Activated B cell treated with CpG ODN at 0.5 μM for 24 hours (primary cell): ENCODE data around the gene UNC13B. TPM values are rescaled to one million over a fixed set of nuclear protein-coding genes. Genes with fewer than 3 reads are reported as not detected.

Source experiments
- ATAC-seq: fragments of 200-7000 bp; cut with Tn5 transposase; one replicate; pipeline ENCODE4 v1.10.0; 2021; ENCODE audit warnings: low read depth, mild to moderate bottlenecking, moderate library complexity
- CTCF ChIA-PET: fragments of 350-600 bp; sonication (Branson Sonifier 250); formaldehyde crosslinking; loops from one replicate; lab custom pipeline; 2021; ENCODE audit warnings: antibody characterized with exemption; lab: Charles Lee
- POLR2A ChIA-PET: fragments of 350-600 bp; sonication (Branson Sonifier 250); formaldehyde crosslinking; loops from one replicate; lab custom pipeline; 2021; ENCODE audit warnings: antibody characterized with exemption; lab: Charles Lee
- DNase-seq: peaks from one replicate; pipeline ENCODE4 v3.0.0; 2022
- H3K27ac Mint-ChIP-seq: one replicate; pipeline ENCODE4 v1.8.0; 2020; ENCODE audit warnings: mixed read lengths
- H3K27me3 Mint-ChIP-seq: one replicate; pipeline ENCODE4 v1.8.0; 2021; ENCODE audit warnings: mixed read lengths
- H3K36me3 Mint-ChIP-seq: one replicate; pipeline ENCODE4 v1.8.0; 2021; ENCODE audit warnings: low read depth, mixed read lengths
- H3K4me1 Mint-ChIP-seq: one replicate; pipeline ENCODE4 v1.8.0; 2021; ENCODE audit warnings: mixed read lengths
- H3K4me3 Mint-ChIP-seq: one replicate; pipeline ENCODE4 v1.8.0; 2020; ENCODE audit warnings: mild to moderate bottlenecking, mixed read lengths
- H3K9me3 Mint-ChIP-seq: one replicate; pipeline ENCODE4 v1.8.0; 2020; ENCODE audit warnings: mixed read lengths
- CTCF ChIP-seq: fragments of 200-600 bp; IDR thresholded peaks from one replicate; pipeline ENCODE4 v1.8.0; 2022; ENCODE audit warnings: antibody characterized with exemption, mild to moderate bottlenecking
- intact Hi-C: fragments of 100-400 bp; cut with micrococcal nuclease; formaldehyde crosslinking; loops from one replicate; pipeline ENCODE4 v1.15.1; 2024
- total RNA-seq: library from RNA; stranded (reverse); gene quantifications from 2 replicates; pipeline ENCODE4 v1.2.3, GENCODE V29; 2022

UNC13B gene
- total RNA-seq, 1 donor from 2014 or later: 0.53 TPM

- Mint-ChIP-seq H3K27me3 (peaks cover 10% of the 10 kb centered on the region), H3K9me3 (no peaks in the 10 kb centered on the region), H3K4me1 (no peaks in the 10 kb centered on the region), H3K4me3 (no peak overlapping the region), H3K36me3 (no peaks in the 10 kb centered on the region), H3K27ac (no peak overlapping the region)
- ChIA-PET CTCF (no interaction called here), POLR2A (no interaction called here)
- no peak for TF ChIP-seq CTCF
- DNase-seq: no peak
- intact Hi-C loops: no loop called here
- no peak for ATAC-seq
Measured at GRCh38 chr9:35342221-35342958, 180.6 kb downstream of the UNC13B start.

- peaks cover 3% of the 10 kb centered on the region for H3K27me3 Mint-ChIP-seq
- intact Hi-C loops: no loop called here
- POLR2A ChIA-PET: no interaction called here
- no peak overlapping the region for H3K27ac Mint-ChIP-seq
- H3K9me3 Mint-ChIP-seq: no peaks in the 10 kb centered on the region
- no peaks in the 10 kb centered on the region for H3K4me1 Mint-ChIP-seq
- no peak for TF ChIP-seq CTCF
- no peaks in the 10 kb centered on the region for H3K36me3 Mint-ChIP-seq
- no peak for DNase-seq
- no peak overlapping the region for H3K4me3 Mint-ChIP-seq
- CTCF ChIA-PET: no interaction called here
- no peak for ATAC-seq
Measured at GRCh38 chr9:35348109-35348508, 186.3 kb downstream of the UNC13B start.

DNA sequence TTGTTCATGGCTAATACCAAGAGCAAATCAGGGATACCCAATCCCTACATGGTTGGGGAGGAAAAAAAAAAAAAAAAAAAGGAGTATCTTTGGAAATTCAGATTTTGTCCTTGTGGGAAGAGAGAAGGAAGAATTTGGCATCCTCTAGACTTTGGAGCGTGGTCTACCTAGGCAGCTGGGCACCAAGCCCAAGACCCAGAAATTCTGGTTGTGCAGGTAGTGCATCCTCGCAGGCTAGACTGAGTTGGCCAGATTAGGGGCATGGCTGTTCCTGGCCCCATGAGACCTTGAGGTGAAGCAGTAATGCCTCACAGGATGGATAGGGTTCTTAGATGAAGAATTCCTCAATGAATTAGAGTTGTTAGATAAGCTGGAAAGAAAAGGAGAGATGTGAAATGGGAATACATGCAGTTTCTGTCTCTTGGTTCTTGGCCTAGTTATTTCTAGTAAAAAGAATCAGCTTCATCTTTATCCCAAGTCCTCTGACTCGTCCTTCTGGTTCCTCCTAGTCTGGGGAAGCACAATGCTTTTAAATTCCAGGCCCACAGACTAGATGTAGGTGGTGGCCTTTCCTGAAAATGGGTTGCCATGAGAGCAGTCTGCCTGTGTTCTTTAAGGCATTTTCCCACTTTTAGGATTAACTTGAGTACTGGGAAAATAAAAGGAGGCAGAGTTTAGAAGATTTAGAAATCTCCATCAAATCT, 187.6 kb downstream of the UNC13B start:
- H3K27me3 Mint-ChIP-seq: peaks cover 3% of the 10 kb centered on the region
- H3K4me3 Mint-ChIP-seq: no peak overlapping the region
- no peaks in the 10 kb centered on the region for H3K4me1 Mint-ChIP-seq
- H3K36me3 Mint-ChIP-seq: no peaks in the 10 kb centered on the region
- ATAC-seq (no peak), DNase-seq (no peak)
- TF ChIP-seq CTCF: no peak
- no peak overlapping the region for H3K27ac Mint-ChIP-seq
- ChIA-PET CTCF (no interaction called here), POLR2A (no interaction called here)
- no peaks in the 10 kb centered on the region for H3K9me3 Mint-ChIP-seq
- intact Hi-C loops: no loop called here

DNA sequence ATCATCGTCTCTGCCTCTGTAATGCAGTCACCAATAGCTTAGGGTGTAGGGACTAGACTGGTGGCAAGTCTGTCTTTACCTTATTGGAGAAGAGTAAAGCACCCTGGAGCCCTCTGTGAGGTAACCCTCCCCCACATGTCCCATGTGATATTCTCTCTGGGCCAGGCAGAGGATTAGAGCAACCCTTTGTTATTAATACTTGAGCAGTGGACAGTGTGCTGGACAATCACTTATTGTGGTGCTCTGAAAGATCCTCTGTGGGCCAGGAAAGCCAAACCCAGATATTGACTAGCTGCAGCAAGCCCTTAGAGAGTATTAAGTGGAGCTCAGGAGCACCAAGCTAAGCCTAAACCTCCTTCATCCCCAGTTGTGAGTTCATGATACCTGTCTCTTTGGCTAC, 188.4 kb downstream of the UNC13B start:
- ChIA-PET POLR2A (no interaction called here), CTCF (no interaction called here)
- no peak overlapping the region for H3K27ac Mint-ChIP-seq
- no peak for TF ChIP-seq CTCF
- ATAC-seq: no peak
- intact Hi-C loops: no loop called here
- no peaks in the 10 kb centered on the region for H3K4me1 Mint-ChIP-seq
- H3K4me3 Mint-ChIP-seq: no peak overlapping the region
- no peaks in the 10 kb centered on the region for H3K9me3 Mint-ChIP-seq
- H3K27me3 Mint-ChIP-seq: peaks cover 3% of the 10 kb centered on the region
- DNase-seq: no peak
- H3K36me3 Mint-ChIP-seq: no peaks in the 10 kb centered on the region

DNA sequence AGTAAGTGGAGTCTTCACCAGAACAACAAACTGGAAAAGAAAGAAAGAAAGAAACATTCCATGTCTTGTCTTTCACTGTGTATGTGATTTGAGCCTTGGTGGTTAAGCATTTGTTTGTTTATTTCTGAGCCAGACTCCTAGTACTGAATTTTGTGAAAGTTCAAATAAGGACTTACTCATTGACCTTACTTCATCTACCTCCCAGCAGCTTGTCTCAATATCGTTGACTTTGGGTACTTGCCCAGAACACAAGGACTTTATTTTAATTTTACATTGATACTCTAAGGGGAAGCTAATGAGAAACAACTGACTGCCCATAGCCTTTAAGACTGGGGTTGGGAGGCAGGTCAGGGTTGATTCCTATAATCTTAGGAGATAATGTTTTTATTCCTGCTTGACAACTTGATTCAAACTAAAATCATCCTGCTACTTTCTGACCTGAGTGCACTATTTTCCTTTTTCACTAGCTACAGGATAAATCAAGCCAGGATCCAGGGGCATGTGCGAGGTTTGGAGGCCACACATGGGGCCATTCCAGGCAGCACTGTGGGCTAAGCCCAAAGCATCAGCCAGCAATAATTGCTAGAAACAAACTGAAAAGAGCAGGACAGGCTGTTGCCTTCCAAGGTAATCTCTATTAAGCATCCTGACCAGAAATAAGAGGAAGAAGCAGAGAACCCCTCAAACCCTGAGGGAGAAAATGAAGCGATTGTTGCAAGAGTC, 189.2 kb downstream of the UNC13B start:
- Mint-ChIP-seq H3K36me3 (no peaks in the 10 kb centered on the region), H3K4me1 (no peaks in the 10 kb centered on the region), H3K27me3 (peaks cover 3% of the 10 kb centered on the region), H3K9me3 (no peaks in the 10 kb centered on the region), H3K27ac (no peak overlapping the region), H3K4me3 (no peak overlapping the region)
- ATAC-seq (no peak), DNase-seq (no peak)
- intact Hi-C loops: no loop called here
- TF ChIP-seq CTCF: no peak
- ChIA-PET POLR2A (no interaction called here), CTCF (no interaction called here)
